ENCODE measurements around the gene CD59. TPM values are rescaled to one million over a fixed set of nuclear protein-coding genes. Genes with fewer than 3 reads are reported as not detected.
A peak's percentile ranks its signal among the peaks of the same experiment; 100 is the strongest.

Gene CD59
- total and polyA plus RNA-seq, 10 of the 15 experiments (the other 5 are each of a cell fraction or from before 2014, with no cell fraction given), result 55.5 to 256 (median 181) TPM

DNA sequence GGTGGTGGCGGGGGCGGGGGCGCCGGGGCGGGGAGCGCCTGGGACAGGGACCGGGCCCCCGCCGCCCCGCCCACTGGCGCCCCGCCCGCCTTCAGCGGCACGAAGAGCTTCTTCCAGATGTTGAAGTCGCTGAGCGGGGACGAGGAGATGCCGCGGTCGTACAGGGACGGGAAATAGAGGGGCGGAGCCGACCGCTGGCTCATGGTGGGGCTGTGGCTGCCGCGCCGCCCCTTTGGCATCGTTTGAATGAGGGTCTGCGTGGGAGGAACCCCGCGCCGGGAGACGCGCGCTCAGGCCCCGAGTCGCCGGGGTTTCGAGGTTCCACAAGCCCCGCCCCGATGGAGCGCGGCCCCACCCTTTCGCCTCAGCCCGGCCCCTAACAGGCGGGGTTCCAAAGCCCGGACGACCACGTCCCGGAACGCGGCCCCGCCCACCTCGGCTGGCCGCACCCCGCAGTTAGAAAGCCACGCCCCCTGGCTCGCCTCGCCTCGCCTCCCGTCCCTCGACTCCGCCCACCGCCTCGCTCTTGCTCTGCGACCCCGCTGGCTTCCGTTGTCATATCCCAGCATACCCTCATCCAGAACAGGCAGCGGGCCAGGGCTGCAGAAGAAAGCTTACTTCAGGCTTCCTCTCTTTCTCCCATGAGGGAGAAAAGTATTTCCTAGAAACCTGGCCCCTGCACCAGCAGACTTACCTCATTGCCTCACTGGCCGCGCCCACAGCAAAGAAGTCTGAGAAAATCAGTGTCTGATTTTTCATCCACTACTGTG lies 35.5 kb downstream of the CD59 start, which contains the start of gene C11orf91:
Gene C11orf91 (minus strand): TSS at position 325 of the 770 bp plus-strand sequence. CDS start 86 bp downstream, at position 239.
- ATAC-seq (peak; percentile 98), DNase-seq (ENCODE audit: low read depth, low spot score) (peak; percentile 59), FAIRE-seq (peak; percentile 81)
- 3% methylated on average over 52 of the region's 72 CpGs for WGBS (ENCODE audit: insufficient coverage, insufficient replicate concordance, low lambda C conversion rate, missing lambda C conversion rate)
- no TSS peak for BruUV-seq (replicated peaks)
- Histone ChIP-seq H3K4me1 (ENCODE audit: control insufficient read depth, insufficient read depth, low read length) (peaks cover 3% of the 10 kb centered on the region; the same call in 1 of the 2 replicates), H3K9ac (ENCODE audit: control insufficient read depth, insufficient read depth, low read length) (peak within 1 kb of the TSS; percentile 2; the same call in 1 of the 2 replicates), H3K27me3 (replicated peaks in 1 of 2; ENCODE audit: control insufficient read depth in 2 of 2, insufficient read depth in 2 of 2, low read length in 1 of 2) (no peaks in the 10 kb centered on the region), H3K27ac (ENCODE audit: control insufficient read depth, insufficient read depth) (no peak within 1 kb of the TSS), H4K20me1 (ENCODE audit: control insufficient read depth, insufficient read depth) (no peaks in the 10 kb centered on the region), H2AFZ (ENCODE audit: control insufficient read depth, low read depth, low read length) (peak within 1 kb of the TSS; percentile 88), H3K36me3 (ENCODE audit: control insufficient read depth in 2 of 2, insufficient read depth in 2 of 2, low read length in 1 of 2) (peaks cover 0 to 3% of the 10 kb centered on the region in 2 experiments; a peak in 1 of 4 replicates), H3K4me3 (peak within 1 kb of the TSS; percentile 71), H3K9me3 (replicated peaks; ENCODE audit: control insufficient read depth, insufficient read depth, low read length) (no peaks in the 10 kb centered on the region), H3K79me2 (ENCODE audit: control insufficient read depth, insufficient read depth, low read length) (no peaks in the 10 kb centered on the region), H3K4me2 (ENCODE audit: control insufficient read depth, insufficient read depth) (peak within 1 kb of the TSS; percentile 96)
- SMC1A ChIA-PET (ENCODE audit: uncharacterized antibody, unreplicated experiment), result interaction anchor here (0.7 to 1.7 kb wide), 8 partner anchors 9 to 42 kb away, joined by 3 to 6 read pairs (median 4); partner anchors contain the start of gene CD59
- RAD21 ChIA-PET (ENCODE audit: unreplicated experiment), result interaction anchor here (1.1 to 3.2 kb wide), 2 partner anchors 15 to 41 kb away, joined by 4 to 17 read pairs; no protein-coding TSS in a partner anchor
- POLR2A ChIA-PET, result interaction anchor here (0.9 to 2.0 kb wide), 4 partner anchors 24 to 38 kb away, joined by 3 to 6 read pairs (median 3); no protein-coding TSS in a partner anchor
- intact Hi-C loops (cut with micrococcal nuclease; ENCODE audit: unreplicated experiment), result loop anchor here (5.0 kb wide), 1 partner anchor 37 kb away; the partner anchor contains the start of gene CD59
- CTCF ChIA-PET, result interaction anchor here (0.6 to 2.9 kb wide), 7 partner anchors 15 to 346 kb away, joined by 3 to 21 read pairs (median 4); no protein-coding TSS in a partner anchor
- in situ Hi-C loops (cut with MboI), result no loop called here
- TF ChIP-seq BHLHE40 (IDR thresholded peaks at IDR 0.05; ENCODE audit: borderline replicate concordance in 1 of 2, low read depth in 2 of 2, low read length in 1 of 2), result no peak; a peak in 1 of 4 replicates
- no peak for TF ChIP-seq FOXK2 (IDR thresholded peaks at IDR 0.05)
- TF ChIP-seq NR2C1 (IDR thresholded peaks at IDR 0.05), result no peak
- 0 out of 2 replicates have a peak, but pooled peaks have one; percentile 28 for TF ChIP-seq IKZF1 (conservative IDR thresholded peaks at IDR 0.05)
- TF ChIP-seq, protein P1, sequence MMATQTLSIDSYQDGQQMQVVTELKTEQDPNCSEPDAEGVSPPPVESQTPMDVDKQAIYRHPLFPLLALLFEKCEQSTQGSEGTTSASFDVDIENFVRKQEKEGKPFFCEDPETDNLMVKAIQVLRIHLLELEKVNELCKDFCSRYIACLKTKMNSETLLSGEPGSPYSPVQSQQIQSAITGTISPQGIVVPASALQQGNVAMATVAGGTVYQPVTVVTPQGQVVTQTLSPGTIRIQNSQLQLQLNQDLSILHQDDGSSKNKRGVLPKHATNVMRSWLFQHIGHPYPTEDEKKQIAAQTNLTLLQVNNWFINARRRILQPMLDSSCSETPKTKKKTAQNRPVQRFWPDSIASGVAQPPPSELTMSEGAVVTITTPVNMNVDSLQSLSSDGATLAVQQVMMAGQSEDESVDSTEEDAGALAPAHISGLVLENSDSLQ (IDR thresholded peaks at IDR 0.05), result no peak
- no peak for TF ChIP-seq ATF2 (IDR thresholded peaks at IDR 0.05; ENCODE audit: low read length)
- TF ChIP-seq SP1 (IDR thresholded peaks at IDR 0.05; ENCODE audit: low read depth, low read length), result no peak
- no peak for TF ChIP-seq RAD51 (IDR thresholded peaks at IDR 0.05)
- peak; percentile 23; the same call in 1 of the 2 replicates for TF ChIP-seq RUNX3 (IDR thresholded peaks at IDR 0.05; ENCODE audit: low read length)
- TF ChIP-seq POLR2AphosphoS2 (IDR thresholded peaks at IDR 0.05; ENCODE audit: low read depth, low read length), result no peak
- no peak for TF ChIP-seq SMAD5 (IDR thresholded peaks at IDR 0.05; ENCODE audit: low read depth)
- TF ChIP-seq BCL3 (IDR thresholded peaks at IDR 0.05; ENCODE audit: borderline replicate concordance, insufficient read depth, low read depth, low read length, poor library complexity, severe bottlenecking), result peak; percentile 48
- no peak for TF ChIP-seq ATF3 (IDR thresholded peaks at IDR 0.05; ENCODE audit: borderline replicate concordance, extremely low read depth, low read depth, low read length)
- no peak for TF ChIP-seq KDM1A (IDR thresholded peaks at IDR 0.05; ENCODE audit: borderline replicate concordance)
- 0 out of 3 replicates have a peak, but pooled peaks have one; percentile 8 for TF ChIP-seq POU2F2 (IDR thresholded peaks at IDR 0.05; ENCODE audit: borderline replicate concordance, low read depth, low read length)
- TF ChIP-seq EGR1 (IDR thresholded peaks at IDR 0.05; ENCODE audit: borderline replicate concordance in 1 of 2, low read depth in 2 of 2, low read length in 2 of 2), result peak in 1 of 2 experiments; percentile 72; a peak in 1 of 3 replicates
- TF ChIP-seq NR2C2 (IDR thresholded peaks at IDR 0.05; ENCODE audit: borderline replicate concordance, control insufficient read depth, insufficient read length, low read depth), result no peak
- TF ChIP-seq HDGF (IDR thresholded peaks at IDR 0.05), result peak; percentile 92
- TF ChIP-seq ESRRA (IDR thresholded peaks at IDR 0.05; ENCODE audit: low read length), result no peak
